ENCODE results near the gene COBL.

DNA sequence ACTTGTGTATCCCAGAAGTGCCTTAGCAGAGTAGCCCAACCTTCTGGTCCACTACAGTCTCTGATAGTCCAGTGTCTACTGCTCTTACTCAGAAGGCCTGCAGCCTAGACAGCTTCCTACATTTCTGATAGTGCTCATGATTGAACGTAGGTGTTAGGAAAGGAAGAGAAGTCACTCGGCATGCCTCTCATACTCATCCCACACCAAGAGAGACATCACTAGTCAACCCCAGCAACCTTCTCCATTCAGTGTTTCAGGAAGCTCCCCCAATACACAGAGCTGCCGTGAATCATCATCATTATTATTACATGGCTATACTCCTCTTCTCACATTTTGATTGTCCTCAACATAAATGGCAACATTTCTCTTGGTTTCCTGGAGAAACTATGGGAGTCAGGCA lies 166.4 kb downstream of the COBL start:
- TF ChIP-seq, protein P1, sequence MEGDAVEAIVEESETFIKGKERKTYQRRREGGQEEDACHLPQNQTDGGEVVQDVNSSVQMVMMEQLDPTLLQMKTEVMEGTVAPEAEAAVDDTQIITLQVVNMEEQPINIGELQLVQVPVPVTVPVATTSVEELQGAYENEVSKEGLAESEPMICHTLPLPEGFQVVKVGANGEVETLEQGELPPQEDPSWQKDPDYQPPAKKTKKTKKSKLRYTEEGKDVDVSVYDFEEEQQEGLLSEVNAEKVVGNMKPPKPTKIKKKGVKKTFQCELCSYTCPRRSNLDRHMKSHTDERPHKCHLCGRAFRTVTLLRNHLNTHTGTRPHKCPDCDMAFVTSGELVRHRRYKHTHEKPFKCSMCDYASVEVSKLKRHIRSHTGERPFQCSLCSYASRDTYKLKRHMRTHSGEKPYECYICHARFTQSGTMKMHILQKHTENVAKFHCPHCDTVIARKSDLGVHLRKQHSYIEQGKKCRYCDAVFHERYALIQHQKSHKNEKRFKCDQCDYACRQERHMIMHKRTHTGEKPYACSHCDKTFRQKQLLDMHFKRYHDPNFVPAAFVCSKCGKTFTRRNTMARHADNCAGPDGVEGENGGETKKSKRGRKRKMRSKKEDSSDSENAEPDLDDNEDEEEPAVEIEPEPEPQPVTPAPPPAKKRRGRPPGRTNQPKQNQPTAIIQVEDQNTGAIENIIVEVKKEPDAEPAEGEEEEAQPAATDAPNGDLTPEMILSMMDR (IDR thresholded peaks at IDR 0.05): no peak
- TF ChIP-seq POLR2AphosphoS5 (IDR thresholded peaks at IDR 0.05) (no peak), EP300 (IDR thresholded peaks at IDR 0.05; ENCODE audit: low read depth) (no peak)

Measured in transverse colon (tissue), 4 donors.